ENCODE data around the gene KDM3A.

- TF ChIP-seq, protein P1, sequence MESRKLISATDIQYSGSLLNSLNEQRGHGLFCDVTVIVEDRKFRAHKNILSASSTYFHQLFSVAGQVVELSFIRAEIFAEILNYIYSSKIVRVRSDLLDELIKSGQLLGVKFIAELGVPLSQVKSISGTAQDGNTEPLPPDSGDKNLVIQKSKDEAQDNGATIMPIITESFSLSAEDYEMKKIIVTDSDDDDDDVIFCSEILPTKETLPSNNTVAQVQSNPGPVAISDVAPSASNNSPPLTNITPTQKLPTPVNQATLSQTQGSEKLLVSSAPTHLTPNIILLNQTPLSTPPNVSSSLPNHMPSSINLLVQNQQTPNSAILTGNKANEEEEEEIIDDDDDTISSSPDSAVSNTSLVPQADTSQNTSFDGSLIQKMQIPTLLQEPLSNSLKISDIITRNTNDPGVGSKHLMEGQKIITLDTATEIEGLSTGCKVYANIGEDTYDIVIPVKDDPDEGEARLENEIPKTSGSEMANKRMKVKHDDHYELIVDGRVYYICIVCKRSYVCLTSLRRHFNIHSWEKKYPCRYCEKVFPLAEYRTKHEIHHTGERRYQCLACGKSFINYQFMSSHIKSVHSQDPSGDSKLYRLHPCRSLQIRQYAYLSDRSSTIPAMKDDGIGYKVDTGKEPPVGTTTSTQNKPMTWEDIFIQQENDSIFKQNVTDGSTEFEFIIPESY (IDR thresholded peaks at IDR 0.05) = no peak
- TF ChIP-seq RFX5 (IDR thresholded peaks at IDR 0.05; ENCODE audit: low read depth, low read length) (no peak), SUZ12 (IDR thresholded peaks at IDR 0.05; ENCODE audit: unreplicated experiment) (no peak), CEBPB (IDR thresholded peaks at IDR 0.05; ENCODE audit: borderline replicate concordance in 1 of 2, low read depth in 2 of 2, low read length in 2 of 2) (no peak)
Observed at GRCh38 chr2:86533589-86533988, 92.4 kb downstream of the KDM3A start.
